Left lung (tissue), 10 donors: Measurements from ENCODE around the gene B4GALNT2. TPM values are rescaled to one million over a fixed set of nuclear protein-coding genes. Genes with fewer than 3 reads are reported as not detected.
A peak's percentile ranks its signal among the peaks of the same experiment; 100 is the strongest.

ENCODE experiments used
- ATAC-seq: fragments of 200-7000 bp; cut with Tn5 transposase; one replicate; pipeline ENCODE4 v1.9.1; 2020; ENCODE audit warnings: moderate library complexity
- DNase-seq, 4 donors: peaks; one replicate each; pipeline ENCODE4 v3.0.0-alpha.2; 2013 to 2020
- H3K27ac ChIP-seq, 2 donors: fragments of 200-600 bp; sonication (generic) in 1 of 2; one replicate each; pipeline versions ENCODE4 v1.5.0 to v1.8.0; 2020 to 2021
- H3K27me3 ChIP-seq, 2 donors: fragments of 200-600 bp; sonication (generic) in 1 of 2; one replicate each; pipeline versions ENCODE4 v1.5.0 to v1.8.0; 2020 to 2021
- H3K36me3 ChIP-seq, 2 donors: fragments of 200-600 bp; sonication (generic) in 1 of 2; one replicate each; pipeline versions ENCODE4 v1.5.0 to v1.8.0; 2020 to 2021
- H3K4me1 ChIP-seq, 2 donors: fragments of 200-600 bp; one replicate each; pipeline ENCODE4 v1.8.0; 2021
- H3K4me3 ChIP-seq, 2 donors: fragments of 200-600 bp; sonication (generic) in 1 of 2; one replicate each; pipeline versions ENCODE4 v1.5.0 to v1.8.0; 2020 to 2021; ENCODE audit warnings: mild to moderate bottlenecking in 1 of 2
- H3K9me3 ChIP-seq, 2 donors: fragments of 200-600 bp; sonication (generic) in 1 of 2; one replicate each; pipeline versions ENCODE4 v1.5.0 to v1.8.0; 2020 to 2021
- CTCF ChIP-seq, 2 donors: fragments of 200-600 bp; sonication (generic) in 1 of 2; IDR thresholded peaks; one replicate each; pipeline versions ENCODE4 v1.5.0 to v1.8.0; 2021; ENCODE audit warnings: antibody characterized with exemption in 2 of 2
- intact Hi-C, 2 donors: fragments of 100-400 bp; cut with DNase I; formaldehyde crosslinking; loops; one replicate each; pipeline versions ENCODE4 v1.11.2 to v1.14.2; 2022
- polyA plus RNA-seq, 6 donors: library from polyadenylated mRNA; unstranded; fragments of 120-200 nt; gene quantifications; one replicate each; pipeline ENCODE4 v1.2.1, GENCODE V29; 2013; ENCODE audit not compliant: insufficient read length in 6 of 6
- total RNA-seq, 2 donors: library from RNA; stranded (reverse); fragmentation: NEBNext Ultra II Directional; extraction: Animal tissue kit (Norgen Biotek cat#: 25700); gene quantifications; one replicate each; pipeline ENCODE4 v1.2.1, GENCODE V29; 2021
- donor health status: DM: no; HTN: yes; CAD: no.
- donor health status: DM: no; HTN: no; CAD: no.

B4GALNT2 gene
- total and polyA plus RNA-seq, 8 donors, result 0.16 to 0.87 (median 0.58) TPM

DNA sequence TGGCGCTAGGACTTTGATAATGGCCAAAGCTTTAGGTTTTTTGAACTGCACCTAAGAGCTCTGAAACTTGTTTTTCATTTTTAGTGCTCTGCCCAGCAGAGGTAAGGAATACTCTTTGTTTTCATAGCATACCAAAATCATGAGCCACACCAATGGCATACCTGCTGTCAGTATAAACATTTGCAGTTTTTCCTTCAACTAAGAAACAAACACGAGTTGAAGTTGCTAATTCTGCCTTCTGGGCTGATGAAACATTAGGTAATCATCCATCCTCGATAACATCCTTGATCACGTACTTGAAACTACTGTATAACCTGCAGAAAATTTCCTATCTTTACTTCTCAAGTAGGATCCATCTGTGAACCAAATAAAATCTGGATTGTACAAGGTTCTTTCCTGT lies 20.6 kb upstream of the B4GALNT2 start:
- intact Hi-C loops, result no loop called here
- DNase-seq (no peak), ATAC-seq (no peak)
- Histone ChIP-seq H3K9me3 (no peaks in the 10 kb centered on the region), H3K27me3 (peaks cover 0 to 32% of the 10 kb centered on the region in 2 donors), H3K4me3 (no peak overlapping the region), H3K4me1 (no peaks in the 10 kb centered on the region), H3K27ac (no peak overlapping the region), H3K36me3 (no peaks in the 10 kb centered on the region)
- no peak for TF ChIP-seq CTCF (IDR thresholded peaks at IDR 0.05)

- ATAC-seq (no peak), DNase-seq (no peak)
- H3K36me3 ChIP-seq, result no peaks in the 10 kb centered on the region
- H3K27me3 ChIP-seq, result peaks cover 0 to 39% of the 10 kb centered on the region in 2 donors
- no peak overlapping the region for H3K27ac ChIP-seq
- H3K4me3 ChIP-seq, result no peak overlapping the region
- intact Hi-C loops, result no loop called here
- H3K4me1 ChIP-seq, result no peaks in the 10 kb centered on the region
- H3K9me3 ChIP-seq, result no peaks in the 10 kb centered on the region
- TF ChIP-seq CTCF (IDR thresholded peaks at IDR 0.05), result no peak
Measured at GRCh38 chr17:49112936-49113335, 19.6 kb upstream of the B4GALNT2 start.

GRCh38 chr17:49114703-49115102 lies 17.9 kb upstream of the B4GALNT2 start:
- Histone ChIP-seq H3K9me3 (no peaks in the 10 kb centered on the region), H3K4me1 (no peaks in the 10 kb centered on the region), H3K4me3 (no peak overlapping the region), H3K27ac (no peak overlapping the region), H3K27me3 (peaks cover 0 to 47% of the 10 kb centered on the region in 2 donors), H3K36me3 (no peaks in the 10 kb centered on the region)
- intact Hi-C loops, result no loop called here
- TF ChIP-seq CTCF (IDR thresholded peaks at IDR 0.05), result no peak
- no peak for DNase-seq
- no peak for ATAC-seq

- Histone ChIP-seq H3K27me3 (peaks cover 0 to 47% of the 10 kb centered on the region in 2 donors), H3K27ac (no peak overlapping the region), H3K4me3 (no peak overlapping the region), H3K36me3 (no peaks in the 10 kb centered on the region), H3K4me1 (no peaks in the 10 kb centered on the region), H3K9me3 (no peaks in the 10 kb centered on the region)
- no peak for DNase-seq
- peak; percentile 33 for ATAC-seq
- intact Hi-C loops, result no loop called here
- TF ChIP-seq CTCF (IDR thresholded peaks at IDR 0.05), result no peak
Measured at GRCh38 chr17:49117587-49118230, 14.9 kb upstream of the B4GALNT2 start.

DNA sequence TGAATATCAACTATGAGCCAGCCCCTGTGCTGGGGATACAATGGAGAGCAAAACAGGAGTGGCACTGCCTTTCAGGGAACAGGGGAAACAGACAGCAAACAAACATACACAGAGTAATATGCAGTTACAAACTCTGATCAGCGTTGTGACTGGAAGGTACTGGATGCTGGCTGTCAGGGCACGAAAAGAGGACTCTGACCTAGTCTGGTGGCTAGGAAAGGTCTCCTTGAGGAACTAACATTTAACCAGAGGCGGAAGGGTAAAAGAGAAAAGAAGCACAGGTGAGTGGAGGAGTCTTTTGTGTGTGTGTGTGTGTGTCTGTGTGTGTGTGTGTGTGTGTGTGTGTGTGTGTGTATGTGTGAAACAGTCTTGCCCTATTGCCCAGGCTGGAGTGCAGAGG lies 12.4 kb upstream of the B4GALNT2 start:
- no peak overlapping the region for H3K4me3 ChIP-seq
- H3K27ac ChIP-seq, result no peak overlapping the region
- ATAC-seq (no peak), DNase-seq (no peak)
- no peak for TF ChIP-seq CTCF (IDR thresholded peaks at IDR 0.05)
- intact Hi-C loops, result no loop called here
- H3K36me3 ChIP-seq, result no peaks in the 10 kb centered on the region
- no peaks in the 10 kb centered on the region for H3K4me1 ChIP-seq
- peaks cover 0 to 33% of the 10 kb centered on the region in 2 donors for H3K27me3 ChIP-seq
- no peaks in the 10 kb centered on the region for H3K9me3 ChIP-seq
